K562 (cell line): Measurements from ENCODE around the gene SLC9A1. TPM values are rescaled to one million over a fixed set of nuclear protein-coding genes. Genes with fewer than 3 reads are reported as not detected.

Source experiments
- CBX8 ChIP-seq: fragments of 200-600 bp; sonication (generic); IDR thresholded peaks from 2 replicates; pipeline ENCODE4 v1.6.1; 2012; ENCODE audit warnings: borderline replicate concordance, mixed run types, low read depth, mild to moderate bottlenecking, moderate library complexity, mixed read lengths, low read length, control low read depth, inconsistent platforms; ENCODE audit not compliant: poor library complexity, severe bottlenecking; ENCODE audit errors: extremely low read depth
- CHD2 ChIP-seq: IDR thresholded peaks from 2 replicates; pipeline ENCODE4 v1.6.1; 2011; ENCODE audit warnings: low read depth, low read length
- DDX20 ChIP-seq: fragments of 450-650 bp; IDR thresholded peaks from 2 replicates; pipeline ENCODE4 v1.6.1; 2016; ENCODE audit warnings: missing genetic modification characterization, low read depth, mild to moderate bottlenecking, missing compliant biosample characterization, moderate library complexity
- HBP1 ChIP-seq: fragments of 450-650 bp; formaldehyde crosslinking; IDR thresholded peaks from 2 replicates; pipeline ENCODE4 v1.4.0; 2022; ENCODE audit warnings: missing genetic modification characterization
- HMGXB4 ChIP-seq: sonication (generic); formaldehyde crosslinking; IDR thresholded peaks from 2 replicates; pipeline ENCODE4 v1.8.1; 2023; ENCODE audit warnings: mild to moderate bottlenecking, missing genetic modification reagents
- IRF2 ChIP-seq: sonication (generic); formaldehyde crosslinking; IDR thresholded peaks from 2 replicates; pipeline ENCODE4 v1.8.1; 2022; ENCODE audit warnings: mild to moderate bottlenecking, missing genetic modification reagents
- KDM4B ChIP-seq, 2 experiments: fragments of 450-650 bp in 1 of 2; sonication (generic) in 1 of 2; IDR thresholded peaks; 2 replicates each; pipeline ENCODE4 v1.6.1; 2016 to 2017; ENCODE audit warnings: borderline replicate concordance in 2 of 2, antibody characterized with exemption in 1 of 2, low read depth in 1 of 2, mild to moderate bottlenecking in 1 of 2
- KLF13 ChIP-seq: fragments of 450-650 bp; IDR thresholded peaks from 2 replicates; pipeline ENCODE4 v1.6.1; 2016; ENCODE audit warnings: missing genetic modification characterization, low read depth, mild to moderate bottlenecking, missing compliant biosample characterization, moderate library complexity, borderline replicate concordance
- NELFE ChIP-seq: IDR thresholded peaks from 2 replicates; pipeline ENCODE4 v1.6.1; 2011; ENCODE audit warnings: mild to moderate bottlenecking; ENCODE audit not compliant: insufficient read depth, insufficient read length
- PCBP2 ChIP-seq: fragments of 200-400 bp; formaldehyde crosslinking; IDR thresholded peaks from 2 replicates; pipeline ENCODE4 v1.6.1; 2018; ENCODE audit warnings: low read length, low read depth, mild to moderate bottlenecking, moderate library complexity; ENCODE audit not compliant: poor library complexity, severe bottlenecking
- PTRF ChIP-seq: fragments of 450-650 bp; IDR thresholded peaks from 2 replicates; pipeline ENCODE4 v1.6.1; 2016; ENCODE audit warnings: mild to moderate bottlenecking, missing genetic modification characterization, missing compliant biosample characterization
- RNF219 ChIP-seq: fragments of 250-450 bp; sonication (Bioruptor Pico); IDR thresholded peaks from 2 replicates; pipeline ENCODE4 v1.5.0; 2022; ENCODE audit warnings: mild to moderate bottlenecking
- SETDB1 ChIP-seq: IDR thresholded peaks from one replicate; pipeline ENCODE4 v1.6.1; 2012; ENCODE audit warnings: low read length, control low read depth, inconsistent platforms
- TOE1 ChIP-seq, 2 experiments: fragments of 450-650 bp in 1 of 2; sonication (generic) in 1 of 2; formaldehyde crosslinking in 1 of 2; IDR thresholded peaks; 2 replicates each; pipeline versions ENCODE4 v1.7.1 to v1.8.0; 2016 to 2022; ENCODE audit warnings: borderline replicate concordance in 2 of 2, mild to moderate bottlenecking in 2 of 2, antibody characterized with exemption in 1 of 2, inconsistent platforms in 1 of 2, low read depth in 1 of 2, missing genetic modification reagents in 1 of 2, moderate library complexity in 1 of 2
- TSHZ1 ChIP-seq: fragments of 250-450 bp; sonication (Bioruptor Pico); IDR thresholded peaks from 2 replicates; pipeline ENCODE4 v1.4.0; 2020; ENCODE audit warnings: mild to moderate bottlenecking, moderate library complexity
- XRCC5 ChIP-seq: fragments of 200-400 bp; formaldehyde crosslinking; IDR thresholded peaks from 2 replicates; pipeline ENCODE4 v1.6.1; 2017; ENCODE audit warnings: low read depth, mild to moderate bottlenecking, low read length
- ZNF124 ChIP-seq: sonication (generic); formaldehyde crosslinking; IDR thresholded peaks from 2 replicates; pipeline ENCODE4 v1.8.1; 2022; ENCODE audit warnings: missing genetic modification reagents
- polyA plus RNA-seq, 8 experiments: library from polyadenylated mRNA; depleted of rRNA in 4 of 8; stranded (reverse) in 5 of 8; unstranded in 3 of 8; fragments of >200 nt; fragmentation: Nextera tagmentation in 2 of 8; fragmentation: Illumina TruSeq in 1 of 8; extraction: Ambion mirVana in 2 of 8; extraction: Trizol in 1 of 8; gene quantifications; 2 replicates each; pipeline versions ENCODE4 v1.2.1 to v1.2.3, GENCODE V29; 2011 to 2014; ENCODE audit warnings: inconsistent platforms in 1 of 8, missing spikeins in 1 of 8
- total RNA-seq, 7 experiments: library from RNA; depleted of rRNA in 6 of 7; stranded (reverse); fragments of >200 nt in 6 of 7; fragmentation: Illumina TruSeq in 2 of 7; extraction: Trizol in 2 of 7; gene quantifications; 2 replicates each; pipeline versions ENCODE4 v1.2.1 to v1.2.3, GENCODE V29; 2011 to 2021; ENCODE audit warnings: low replicate concordance in 1 of 7

SLC9A1 gene
- total and polyA plus RNA-seq, 9 of the 15 experiments (the other 6 are each of a cell fraction or from before 2014, with no cell fraction given): 0.59 to 14.4 (median 2.0) TPM

- no peak for TF ChIP-seq CBX8
- TF ChIP-seq KLF13 (tag): no peak
- TF ChIP-seq XRCC5: no peak
- no peak for TF ChIP-seq CHD2
- TF ChIP-seq HBP1 (CRISPR knock-in tag): peak; percentile 59; the same call in 1 of the 2 replicates
- no peak for TF ChIP-seq PCBP2
- TF ChIP-seq PTRF (tag): no peak
- peak; percentile 73; the same call in 1 of the 2 replicates for TF ChIP-seq TOE1 (IDR thresholded peaks at IDR 0.05; ENCODE audit: borderline replicate concordance)
- TF ChIP-seq TOE1 (CRISPR knock-in tag; IDR thresholded peaks at IDR 0.05; ENCODE audit: borderline replicate concordance, low read depth): no peak
- no peak for TF ChIP-seq NELFE
- no peak for TF ChIP-seq HMGXB4
- no peak for TF ChIP-seq RNF219 (CRISPR knock-in tag)
- TF ChIP-seq SETDB1: no peak
- no peak for TF ChIP-seq DDX20 (tag)
- TF ChIP-seq IRF2 (CRISPR knock-in tag): no peak
- no peak for TF ChIP-seq TSHZ1 (CRISPR knock-in tag)
- no peak for TF ChIP-seq KDM4B (IDR thresholded peaks at IDR 0.05; ENCODE audit: borderline replicate concordance in 2 of 2, low read depth in 1 of 2)
- TF ChIP-seq ZNF124 (CRISPR knock-in tag): no peak
Observed at GRCh38 chr1:27074175-27074780, 80.6 kb downstream of the SLC9A1 start (continued).
